Stimulated activated CD8-positive, alpha-beta memory T cell treated with anti-CD3 and anti-CD28 coated beads, Interleukin-4, amount 100 ng/mL, for 48 hours (primary cell): ENCODE data around the gene GLYR1.

Experiments
- DNase-seq: peaks from one replicate; pipeline ENCODE4 v3.0.0-alpha.2; 2020

Gene GLYR1

DNA sequence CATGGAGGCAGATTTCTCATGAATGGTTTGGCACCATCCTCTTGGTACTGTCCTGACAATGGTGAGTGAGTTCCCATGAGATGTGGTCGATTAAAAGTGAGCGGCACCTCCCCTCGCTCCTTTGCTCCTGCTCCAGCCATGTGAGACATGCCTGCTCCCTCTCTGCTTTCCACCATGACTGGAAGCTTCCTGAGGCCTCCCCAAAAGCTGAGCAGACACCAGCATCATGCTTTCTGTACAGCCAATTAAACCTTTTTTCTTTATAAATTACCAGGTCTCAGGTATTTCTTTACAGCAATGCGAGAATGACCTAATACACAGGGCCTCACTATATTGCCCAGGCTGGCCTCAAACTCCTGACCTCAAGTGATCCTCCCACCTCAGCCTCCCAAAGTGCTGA is 92.2 kb downstream of the GLYR1 start:
- no peak for DNase-seq

DNA sequence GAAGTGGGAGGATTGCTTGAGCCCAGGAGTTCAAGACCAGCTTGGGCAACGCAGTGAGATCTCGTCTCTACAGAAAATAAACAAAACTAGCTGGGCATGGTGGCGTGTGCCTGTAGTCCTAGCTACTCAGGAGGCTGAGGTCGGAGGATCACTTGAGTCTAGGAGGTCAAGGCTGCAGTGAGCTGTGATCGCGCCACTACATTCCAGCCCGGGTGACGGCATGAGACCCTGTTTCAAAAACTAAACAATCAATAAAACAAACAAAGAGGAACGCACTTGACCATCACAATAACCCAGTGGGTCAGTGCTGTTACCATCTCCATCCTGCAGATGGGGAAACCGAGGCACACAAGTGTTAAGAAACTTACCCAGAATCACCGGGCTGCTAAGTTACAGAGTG is 93.9 kb downstream of the GLYR1 start:
- DNase-seq, result no peak
